ENCODE data around the gene TTLL12. TPM values are rescaled to one million over a fixed set of nuclear protein-coding genes. Genes with fewer than 3 reads are reported as not detected.

Gene TTLL12
- total RNA-seq, 2 experiments from 2014 or later, result 66.5 to 71.5 TPM

GRCh38 chr22:43187171-43188099 is 501 bp upstream of the TTLL12 start:
- no peak for TF ChIP-seq EZH2phosphoT487 (IDR thresholded peaks at IDR 0.05; ENCODE audit: borderline replicate concordance, low read depth, low read length)
- peak; percentile 49; the same call in 1 of the 2 replicates for TF ChIP-seq CTCF (conservative IDR thresholded peaks at IDR 0.05; ENCODE audit: low read length)
- H3K36me3 ChIP-seq (ENCODE audit: insufficient read depth, low read length), result peaks cover 17% of the 10 kb centered on the region; the same call in 1 of the 2 replicates
- H3K4me2 ChIP-seq (ENCODE audit: low read length), result peak overlapping the region; percentile 90
- no peaks in the 10 kb centered on the region for H4K20me1 ChIP-seq (ENCODE audit: insufficient read depth, low read length)
- intact Hi-C loops (cut with micrococcal nuclease; ENCODE audit: unreplicated experiment), result loop anchor here (1.0 kb wide), 1 partner anchor 76 kb away; no protein-coding TSS in a partner anchor
- peak overlapping the region; percentile 64 for H2AFZ ChIP-seq (ENCODE audit: low read length)
- H3K9me2 ChIP-seq (ENCODE audit: insufficient read depth, low read length), result no peaks in the 10 kb centered on the region
- peak; percentile 97 for DNase-seq (ENCODE audit: low spot score)
- ChIA-PET CTCF (ENCODE audit: unreplicated experiment) (interaction anchor here (1.8 kb wide), 1 partner anchor 41 kb away, joined by 8 read pairs; no protein-coding TSS in a partner anchor), POLR2A (interaction anchor here (0.7 to 1.4 kb wide), 4 partner anchors 26 to 709 kb away, joined by 3 to 5 read pairs (median 3); no protein-coding TSS in a partner anchor)
- no TSS peak for BruUV-seq (replicated peaks)
- H3K27ac ChIP-seq (ENCODE audit: low read depth, low read length, poor library complexity, severe bottlenecking), result peak overlapping the region; percentile 80
- H3K9me3 ChIP-seq (ENCODE audit: low read length), result peaks cover 4% of the 10 kb centered on the region; the same call in 1 of the 2 replicates
- peaks cover 20% of the 10 kb centered on the region for H3K4me1 ChIP-seq (ENCODE audit: insufficient read depth, low read length, poor library complexity, severe bottlenecking)
- H3K4me3 ChIP-seq (ENCODE audit: low read depth, low read length, poor library complexity, severe bottlenecking), result peak overlapping the region; percentile 70
- H3K79me2 ChIP-seq (ENCODE audit: insufficient read depth, low read depth, low read length), result peaks cover 22% of the 10 kb centered on the region; the same call in 1 of the 2 replicates

- intact Hi-C loops (cut with micrococcal nuclease; ENCODE audit: unreplicated experiment), result no loop called here
- BruUV-seq (replicated peaks), result no TSS peak
- ChIA-PET CTCF (ENCODE audit: unreplicated experiment) (no interaction called here), POLR2A (no interaction called here)
- H3K4me3 ChIP-seq (ENCODE audit: low read depth, low read length, poor library complexity, severe bottlenecking), result peak overlapping the region; percentile 89
- H3K9me2 ChIP-seq (ENCODE audit: insufficient read depth, low read length), result no peaks in the 10 kb centered on the region
- peaks cover 20% of the 10 kb centered on the region for H3K4me1 ChIP-seq (ENCODE audit: insufficient read depth, low read length, poor library complexity, severe bottlenecking)
- peaks cover 22% of the 10 kb centered on the region; the same call in 1 of the 2 replicates for H3K79me2 ChIP-seq (ENCODE audit: insufficient read depth, low read depth, low read length)
- H2AFZ ChIP-seq (ENCODE audit: low read length), result no peak overlapping the region
- no peaks in the 10 kb centered on the region for H3K9me3 ChIP-seq (ENCODE audit: low read length)
- DNase-seq (ENCODE audit: low spot score), result peak; percentile 19
- peaks cover 33% of the 10 kb centered on the region for H3K36me3 ChIP-seq (ENCODE audit: insufficient read depth, low read length)
- H3K4me2 ChIP-seq (ENCODE audit: low read length), result peak overlapping the region; percentile 83
- H3K27ac ChIP-seq (ENCODE audit: low read depth, low read length, poor library complexity, severe bottlenecking), result peak overlapping the region; percentile 51
- H4K20me1 ChIP-seq (ENCODE audit: insufficient read depth, low read length), result no peaks in the 10 kb centered on the region
- TF ChIP-seq CTCF (conservative IDR thresholded peaks at IDR 0.05; ENCODE audit: low read length), result no peak
- no peak for TF ChIP-seq EZH2phosphoT487 (IDR thresholded peaks at IDR 0.05; ENCODE audit: borderline replicate concordance, low read depth, low read length)
These were observed 1.1 kb downstream of the TTLL12 start for GRCh38 chr22:43185860-43186261.

Measured in OCI-LY7 (cell line).